ENCODE data around the gene PPA1.
"Not testable (repeated sequence)": the region's sequence is repeated elsewhere in the genome, so short reads cannot be mapped to it uniquely, and the experiment has no call there.

PPA1 gene

DNA sequence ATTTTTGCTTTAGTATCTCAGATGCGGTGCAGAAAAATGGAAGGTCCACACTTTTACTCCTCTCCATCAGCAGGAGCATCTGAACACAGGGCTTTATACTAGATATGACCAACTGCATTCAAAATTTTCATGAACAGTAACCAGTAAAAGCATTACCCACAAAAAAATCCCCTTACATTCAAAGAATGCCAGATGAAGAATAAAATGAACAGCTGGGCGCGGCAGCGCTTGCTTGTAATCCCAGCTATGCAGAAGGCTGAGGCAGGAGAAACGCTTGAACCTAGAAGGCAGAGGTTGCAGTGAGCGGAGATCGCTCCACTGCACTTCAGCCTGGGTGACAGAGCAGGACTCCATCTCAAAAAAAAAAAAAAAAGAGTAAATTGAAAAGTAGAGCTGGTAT, 66.0 kb downstream of the PPA1 start:
- FAIRE-seq, result no peak

DNA sequence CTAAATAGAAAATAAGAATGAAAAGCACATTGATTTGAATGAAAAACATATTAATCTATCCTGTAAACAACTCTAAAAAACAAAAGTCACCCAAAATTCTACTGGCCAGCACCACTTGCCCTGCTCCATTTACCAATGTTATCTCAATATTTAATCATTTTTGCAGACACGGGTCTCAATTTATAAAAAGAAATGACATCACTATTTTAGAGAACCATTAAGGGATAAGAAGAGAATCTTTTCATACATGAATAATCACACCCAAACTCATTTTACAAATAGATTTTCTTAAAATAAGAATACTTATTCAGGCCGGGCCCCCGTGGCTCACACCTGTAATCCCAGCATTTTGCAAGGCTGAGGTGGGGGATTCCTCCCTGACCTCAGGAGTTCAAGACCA, 66.8 kb downstream of the PPA1 start:
- FAIRE-seq, result no peak

DNA sequence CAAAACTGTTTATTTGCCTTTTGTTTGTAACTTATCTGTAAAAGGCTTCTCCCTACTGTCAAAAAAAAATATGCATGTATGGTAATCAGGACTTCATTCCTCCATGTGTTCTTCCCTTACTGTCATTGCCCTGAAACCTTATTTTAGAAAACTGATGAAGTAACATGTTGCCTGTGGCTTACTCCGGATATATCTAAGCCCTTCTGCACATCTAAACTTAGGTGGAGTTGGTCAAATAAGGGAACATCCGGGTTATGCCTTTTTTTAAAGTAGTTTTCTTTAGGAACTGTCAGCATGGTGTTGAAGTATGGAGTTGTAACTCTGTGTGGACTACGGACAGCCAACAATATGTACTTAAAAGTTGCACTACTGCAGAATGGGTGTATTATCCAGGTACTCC, 69.1 kb downstream of the PPA1 start:
- no peak for FAIRE-seq

DNA sequence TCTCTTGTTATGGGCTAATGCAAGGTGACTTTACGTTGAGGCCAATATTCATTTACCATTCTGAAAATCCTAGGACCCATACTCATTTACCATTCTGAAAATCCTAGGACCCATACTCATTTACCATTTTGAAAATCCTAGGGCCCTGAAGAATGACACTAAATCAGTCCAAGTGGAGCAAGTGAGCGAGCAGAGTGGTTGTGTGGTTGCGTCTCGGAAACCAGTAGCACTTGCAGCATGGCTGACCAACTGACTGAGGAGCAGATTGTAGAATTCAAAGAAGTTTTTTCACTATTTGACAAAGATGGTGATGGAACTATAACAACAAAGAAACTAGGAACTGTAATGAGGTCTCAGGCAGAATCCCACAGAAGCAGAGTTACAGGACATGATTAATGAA, 69.8 kb downstream of the PPA1 start:
- FAIRE-seq, result no peak

DNA sequence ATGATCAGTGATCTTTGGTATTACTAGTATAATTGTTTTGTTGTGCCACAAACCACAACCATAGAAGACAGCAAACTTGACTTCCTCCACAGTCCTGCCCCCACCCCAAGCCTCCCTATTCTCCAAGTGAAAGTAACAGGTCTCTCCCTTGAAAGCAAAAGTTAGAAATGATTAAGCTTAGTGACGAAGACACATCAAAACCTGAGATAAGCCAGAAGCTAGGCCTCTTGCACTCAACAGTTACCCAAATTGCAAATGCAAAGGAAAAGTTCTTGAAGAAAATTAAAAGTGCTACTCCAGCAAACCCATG, 70.4 kb downstream of the PPA1 start:
- FAIRE-seq, result no peak

DNA sequence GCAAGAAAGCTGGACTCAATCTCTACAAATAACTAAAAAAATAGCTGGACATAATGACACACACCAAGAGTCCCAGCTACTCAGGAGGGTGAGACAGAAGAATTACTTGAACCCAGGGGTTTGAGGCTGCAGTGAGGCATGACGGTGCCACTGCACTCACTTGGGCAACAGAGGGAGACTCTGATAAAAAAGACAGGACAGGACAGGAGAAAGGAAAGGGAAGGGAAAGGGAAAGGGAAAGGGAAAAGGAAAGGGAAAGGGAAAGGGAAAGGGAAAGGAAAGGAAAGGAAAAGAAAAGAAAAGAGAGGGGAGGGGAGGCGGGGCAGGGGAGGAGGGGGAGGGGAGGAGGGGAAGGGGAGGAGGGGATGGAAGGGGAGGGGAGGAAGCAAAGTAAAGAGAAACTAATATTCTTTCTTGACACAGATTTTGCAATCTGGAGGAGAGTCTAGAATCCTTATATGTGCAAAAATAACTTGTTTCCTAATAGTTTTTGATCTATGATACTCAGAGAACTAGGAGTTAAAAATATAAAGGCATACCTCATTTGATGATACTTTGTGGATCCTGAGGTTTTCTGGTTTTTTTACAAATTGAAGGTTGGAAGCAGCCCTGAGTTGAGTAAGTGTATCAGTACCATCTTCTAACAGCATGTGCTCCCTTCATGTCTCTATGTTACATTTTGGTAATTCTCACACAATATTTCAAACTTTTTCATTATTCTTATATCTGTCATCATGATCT, 70.9 kb downstream of the PPA1 start:
- FAIRE-seq, result no peak

DNA sequence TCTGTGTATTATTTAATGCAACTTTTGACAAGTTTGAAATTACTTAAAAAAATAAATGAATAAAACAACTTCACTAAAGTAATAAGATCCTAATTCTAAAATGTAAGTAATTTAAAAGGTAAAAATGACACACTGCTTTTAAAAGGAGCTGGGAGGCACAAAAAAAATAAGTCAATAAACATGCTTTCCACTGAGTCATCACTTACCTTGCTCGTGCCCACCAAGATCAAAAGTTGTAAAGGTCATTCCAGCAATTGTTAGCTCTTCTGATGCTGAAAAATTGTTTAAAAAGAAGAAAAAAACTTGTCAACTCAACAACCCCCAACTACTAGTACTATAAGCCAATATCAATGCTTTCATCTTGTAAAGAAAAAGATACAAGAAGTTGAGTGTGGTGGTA, 72.4 kb downstream of the PPA1 start:
- no peak for FAIRE-seq

DNA sequence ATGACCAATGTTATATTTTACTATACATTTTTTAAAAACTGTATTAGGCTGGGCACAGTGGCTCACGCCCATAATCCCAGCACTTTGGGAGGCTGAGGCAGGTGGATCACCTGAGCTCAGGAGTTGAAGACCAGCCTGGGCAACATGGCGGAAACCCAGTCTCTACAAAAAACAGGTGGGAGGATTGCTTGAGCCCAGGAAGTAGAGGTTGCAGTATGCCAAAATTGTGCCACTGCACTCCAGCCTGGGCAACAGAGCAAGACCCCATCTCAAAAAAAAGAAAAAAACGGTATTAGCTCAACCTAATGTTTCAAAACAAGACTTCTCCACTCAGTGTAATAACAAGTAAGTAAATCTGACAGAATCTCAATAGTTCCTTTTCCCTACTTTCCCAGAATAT, 73.9 kb downstream of the PPA1 start:
- FAIRE-seq, result not testable (repeated sequence)

DNA sequence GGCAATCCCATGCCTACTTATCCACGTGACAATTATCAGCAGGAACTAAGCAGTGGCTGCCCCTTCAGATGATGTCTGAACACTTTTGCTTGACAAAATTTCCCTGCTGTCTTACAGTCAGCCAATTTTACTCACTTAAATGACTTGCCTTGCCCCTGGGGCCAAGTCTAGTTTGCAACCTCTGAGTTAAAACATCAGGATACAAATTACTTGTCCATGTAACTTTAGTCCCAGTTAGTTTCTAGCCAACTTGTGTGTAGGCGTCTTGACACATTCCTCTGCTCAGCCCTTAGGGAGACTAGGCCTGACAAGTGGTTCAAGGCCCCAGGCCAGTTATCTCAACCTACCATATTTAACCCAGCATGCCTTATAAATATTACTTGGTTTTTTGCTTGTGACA, 75.1 kb downstream of the PPA1 start:
- FAIRE-seq, result no peak

DNA sequence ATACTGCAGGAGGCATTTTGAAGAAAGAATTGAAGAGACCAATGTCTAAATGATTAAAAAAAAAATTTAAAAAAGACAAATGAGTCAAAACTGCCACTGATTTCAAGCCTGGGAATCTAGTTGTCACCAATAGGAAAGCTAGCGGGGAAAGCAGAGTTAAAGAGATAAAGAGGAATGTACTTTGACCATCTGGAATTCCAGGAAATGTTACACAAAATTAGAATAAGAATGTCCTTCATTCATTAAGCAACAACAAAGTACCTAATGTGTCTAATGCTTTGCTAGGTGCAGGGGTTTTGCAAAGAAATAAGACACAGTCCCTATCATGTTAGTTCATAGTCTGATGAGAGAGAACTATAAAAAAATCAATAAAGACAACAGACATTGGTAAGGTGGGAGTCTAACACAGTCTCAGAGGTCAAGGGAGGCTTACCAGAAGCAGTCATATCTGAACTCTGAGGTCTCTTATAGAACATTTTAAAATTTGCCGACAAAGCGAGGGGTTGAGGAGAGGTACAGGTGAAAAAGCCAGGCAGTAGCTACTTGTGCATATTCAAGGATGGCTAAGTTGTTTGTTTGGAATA, 77.9 kb downstream of the PPA1 start:
- no peak for FAIRE-seq

All from colon (tissue), 2 donors.